Neural progenitor cell (in vitro differentiated cells): Measurements from ENCODE around the gene RNGTT. TPM values are rescaled to one million over a fixed set of nuclear protein-coding genes. Genes with fewer than 3 reads are reported as not detected.
A peak's percentile ranks its signal among the peaks of the same experiment; 100 is the strongest.

Source experiments
- DNase-seq: peaks from one replicate; pipeline ENCODE4 v3.0.0-alpha.2; 2016; ENCODE audit warnings: low spot score
- H2AFZ ChIP-seq: fragments of 200-600 bp; sonication (generic); replicated peaks from 2 replicates; pipeline ENCODE4 v1.6.1; 2016; ENCODE audit warnings: antibody characterized with exemption
- H3F3A ChIP-seq: fragments of 200-600 bp; sonication (generic); 2 replicates; pipeline ENCODE4 v1.6.1; 2016; ENCODE audit warnings: antibody characterized with exemption, low read depth
- H3K27ac ChIP-seq: fragments of 200-600 bp; sonication (generic); 2 replicates; pipeline ENCODE4 v1.5.1; 2016; ENCODE audit warnings: mild to moderate bottlenecking
- H3K27me3 ChIP-seq: fragments of 200-600 bp; sonication (generic); 2 replicates; pipeline ENCODE4 v1.6.1; 2016; ENCODE audit warnings: mild to moderate bottlenecking, moderate library complexity
- H3K36me3 ChIP-seq: fragments of 200-600 bp; sonication (generic); 2 replicates; pipeline ENCODE4 v1.5.1; 2016
- H3K4me1 ChIP-seq: fragments of 200-600 bp; sonication (generic); 2 replicates; pipeline ENCODE4 v1.6.1; 2016; ENCODE audit warnings: mixed run types
- H3K4me2 ChIP-seq: fragments of 200-600 bp; sonication (generic); 2 replicates; pipeline ENCODE4 v1.6.1; 2016
- H3K4me3 ChIP-seq: fragments of 200-600 bp; sonication (generic); 2 replicates; pipeline ENCODE4 v1.5.1; 2016
- H3K79me2 ChIP-seq: fragments of 200-600 bp; sonication (generic); 2 replicates; pipeline ENCODE4 v1.6.1; 2016; ENCODE audit warnings: low read depth
- H3K9ac ChIP-seq: fragments of 200-600 bp; sonication (generic); 2 replicates; pipeline ENCODE4 v1.6.1; 2016
- H3K9me3 ChIP-seq: fragments of 200-600 bp; sonication (generic); 2 replicates; pipeline ENCODE4 v1.5.1; 2016; ENCODE audit warnings: low read depth
- H4K20me1 ChIP-seq: fragments of 200-600 bp; sonication (generic); 2 replicates; pipeline ENCODE4 v1.6.1; 2016; ENCODE audit warnings: low read depth
- H3K27ac Mint-ChIP-seq: 3 replicates; pipeline ENCODE4 v1.8.0; 2021; ENCODE audit warnings: mixed read lengths
- H3K27me3 Mint-ChIP-seq: 2 replicates; pipeline ENCODE4 v1.8.0; 2022; ENCODE audit warnings: low read depth, mild to moderate bottlenecking, inconsistent platforms, moderate library complexity, mixed read lengths; ENCODE audit not compliant: insufficient read depth
- H3K36me3 Mint-ChIP-seq: 3 replicates; pipeline ENCODE4 v1.8.0; 2021; ENCODE audit warnings: mixed read lengths
- H3K4me1 Mint-ChIP-seq: 3 replicates; pipeline ENCODE4 v1.8.0; 2021; ENCODE audit warnings: mixed read lengths
- H3K4me3 Mint-ChIP-seq: 3 replicates; pipeline ENCODE4 v1.8.0; 2021; ENCODE audit warnings: mild to moderate bottlenecking, moderate library complexity, mixed read lengths
- H3K9me3 Mint-ChIP-seq: 3 replicates; pipeline ENCODE4 v1.8.0; 2020; ENCODE audit warnings: mixed read lengths
- CTCF ChIP-seq: fragments of 200-600 bp; sonication (generic); IDR thresholded peaks from 2 replicates; pipeline ENCODE4 v1.5.1; 2017; ENCODE audit warnings: antibody characterized with exemption, mild to moderate bottlenecking
- EZH2 ChIP-seq: fragments of 200-600 bp; sonication (generic); IDR thresholded peaks from 2 replicates; pipeline ENCODE4 v1.6.1; 2017; ENCODE audit warnings: antibody characterized with exemption, mild to moderate bottlenecking, moderate library complexity
- EZH2phosphoT487 ChIP-seq: fragments of 200-600 bp; sonication (generic); IDR thresholded peaks from 2 replicates; pipeline ENCODE4 v1.6.1; 2017; ENCODE audit warnings: antibody characterized with exemption
- total RNA-seq: library from RNA; depleted of rRNA; stranded (reverse); fragments of >200 nt; gene quantifications from 2 replicates; pipeline ENCODE4 v1.2.3, GENCODE V29; 2015; ENCODE audit warnings: low replicate concordance

Gene RNGTT
- total RNA-seq, 1 donor from 2014 or later = 71.7 TPM

- peaks cover 19% of the 10 kb centered on the region for H3K27me3 Mint-ChIP-seq
- H3K27ac Mint-ChIP-seq = no peak overlapping the region
- H4K20me1 ChIP-seq = no peaks in the 10 kb centered on the region
- peaks cover 13% of the 10 kb centered on the region for H3K9me3 Mint-ChIP-seq
- H3K9me3 ChIP-seq = peaks cover 5% of the 10 kb centered on the region
- no peaks in the 10 kb centered on the region for H3K36me3 ChIP-seq
- DNase-seq = peak; percentile 13
- no peaks in the 10 kb centered on the region for H3K4me1 ChIP-seq
- H3K4me3 Mint-ChIP-seq = no peak overlapping the region
- H2AFZ ChIP-seq = no peak overlapping the region
- no peaks in the 10 kb centered on the region for H3K36me3 Mint-ChIP-seq
- no peak for TF ChIP-seq EZH2
- TF ChIP-seq CTCF = no peak
- H3K79me2 ChIP-seq = no peaks in the 10 kb centered on the region
- H3K4me2 ChIP-seq = no peak overlapping the region
- no peak overlapping the region for H3K9ac ChIP-seq
- H3K4me1 Mint-ChIP-seq = peaks cover 29% of the 10 kb centered on the region
- H3F3A ChIP-seq = no peaks in the 10 kb centered on the region
- H3K4me3 ChIP-seq = no peak overlapping the region
- H3K27ac ChIP-seq = no peak overlapping the region
- no peaks in the 10 kb centered on the region for H3K27me3 ChIP-seq
These were observed 376.9 kb downstream of the RNGTT start for GRCh38 chr6:88586371-88587149.

- H4K20me1 ChIP-seq = no peaks in the 10 kb centered on the region
- no peaks in the 10 kb centered on the region for H3F3A ChIP-seq
- no peaks in the 10 kb centered on the region for H3K36me3 ChIP-seq
- peaks cover 5% of the 10 kb centered on the region for H3K9me3 ChIP-seq
- no peak for TF ChIP-seq CTCF
- TF ChIP-seq EZH2phosphoT487 = no peak
- no peak for TF ChIP-seq EZH2
- Mint-ChIP-seq H3K36me3 (no peaks in the 10 kb centered on the region), H3K27me3 (peaks cover 19% of the 10 kb centered on the region), H3K9me3 (peaks cover 13% of the 10 kb centered on the region), H3K27ac (no peak overlapping the region), H3K4me3 (no peak overlapping the region), H3K4me1 (peaks cover 29% of the 10 kb centered on the region)
- no peak overlapping the region for H3K4me2 ChIP-seq
- H3K79me2 ChIP-seq = no peaks in the 10 kb centered on the region
- no peak overlapping the region for H3K9ac ChIP-seq
- no peak overlapping the region for H2AFZ ChIP-seq
- DNase-seq = no peak
- H3K4me1 ChIP-seq = no peaks in the 10 kb centered on the region
- H3K27ac ChIP-seq = no peak overlapping the region
- no peak overlapping the region for H3K4me3 ChIP-seq
- H3K27me3 ChIP-seq = no peaks in the 10 kb centered on the region
These were observed 378.1 kb downstream of the RNGTT start for GRCh38 chr6:88585276-88585692.

- H3K27me3 Mint-ChIP-seq = peaks cover 19% of the 10 kb centered on the region
- peaks cover 13% of the 10 kb centered on the region for H3K9me3 Mint-ChIP-seq
- no peaks in the 10 kb centered on the region for H3K36me3 ChIP-seq
- no peaks in the 10 kb centered on the region for H3K4me1 ChIP-seq
- H3F3A ChIP-seq = no peaks in the 10 kb centered on the region
- H2AFZ ChIP-seq = no peak overlapping the region
- H3K79me2 ChIP-seq = no peaks in the 10 kb centered on the region
- no peak overlapping the region for H3K9ac ChIP-seq
- no peak overlapping the region for H3K4me2 ChIP-seq
- no peak overlapping the region for H3K27ac ChIP-seq
- no peaks in the 10 kb centered on the region for H3K36me3 Mint-ChIP-seq
- H3K4me1 Mint-ChIP-seq = peaks cover 29% of the 10 kb centered on the region
- peaks cover 5% of the 10 kb centered on the region for H3K9me3 ChIP-seq
- H4K20me1 ChIP-seq = no peaks in the 10 kb centered on the region
- no peaks in the 10 kb centered on the region for H3K27me3 ChIP-seq
- no peak overlapping the region for H3K4me3 ChIP-seq
- no peak overlapping the region for H3K4me3 Mint-ChIP-seq
- no peak for DNase-seq
- no peak overlapping the region for H3K27ac Mint-ChIP-seq
- no peak for TF ChIP-seq EZH2
These were observed 378.7 kb downstream of the RNGTT start for GRCh38 chr6:88584581-88585275.

GRCh38 chr6:88577461-88577860, 386.0 kb downstream of the RNGTT start:
- peaks cover 22% of the 10 kb centered on the region for H3K4me1 ChIP-seq
- no peaks in the 10 kb centered on the region for H3K79me2 ChIP-seq
- H3K9me3 ChIP-seq = peaks cover 5% of the 10 kb centered on the region
- H3K9me3 Mint-ChIP-seq = peaks cover 6% of the 10 kb centered on the region
- H4K20me1 ChIP-seq = peaks cover 8% of the 10 kb centered on the region
- no peak overlapping the region for H3K27ac Mint-ChIP-seq
- no peaks in the 10 kb centered on the region for H3K36me3 Mint-ChIP-seq
- H3K4me3 ChIP-seq = no peak overlapping the region
- H3K27ac ChIP-seq = no peak overlapping the region
- peaks cover 29% of the 10 kb centered on the region for H3K4me1 Mint-ChIP-seq
- H3K9ac ChIP-seq = no peak overlapping the region
- no peak overlapping the region for H3K4me2 ChIP-seq
- H2AFZ ChIP-seq = no peak overlapping the region
- DNase-seq = no peak
- H3K27me3 Mint-ChIP-seq = peaks cover 24% of the 10 kb centered on the region
- peaks cover 4% of the 10 kb centered on the region for H3K27me3 ChIP-seq
- H3F3A ChIP-seq = peaks cover 24% of the 10 kb centered on the region
- TF ChIP-seq EZH2phosphoT487 = no peak
- TF ChIP-seq EZH2 = no peak
- no peak for TF ChIP-seq CTCF
- H3K36me3 ChIP-seq = no peaks in the 10 kb centered on the region
- no peak overlapping the region for H3K4me3 Mint-ChIP-seq
